Right lobe of liver (tissue), 6 donors: ENCODE data around the gene TBKBP1. TPM values are rescaled to one million over a fixed set of nuclear protein-coding genes. Genes with fewer than 3 reads are reported as not detected.
A peak's percentile ranks its signal among the peaks of the same experiment; 100 is the strongest.

Experiments
- ATAC-seq, 4 donors: fragments of 200-7000 bp; cut with Tn5 transposase; one replicate each; pipeline ENCODE4 v1.9.1; 2020; ENCODE audit warnings: mild to moderate bottlenecking in 4 of 4, moderate library complexity in 4 of 4
- DNase-seq, 3 donors: peaks; one replicate each; pipeline ENCODE4 v3.0.0-alpha.2; 2020
- H3K27ac ChIP-seq, 3 donors: fragments of 200-600 bp; one replicate each; pipeline ENCODE4 v1.8.0; 2022
- H3K27me3 ChIP-seq, 2 donors: fragments of 200-600 bp; one replicate each; pipeline ENCODE4 v1.8.0; 2022
- H3K36me3 ChIP-seq, 4 donors: fragments of 200-600 bp; sonication (generic) in 1 of 4; one replicate each; pipeline versions ENCODE4 v1.5.1 to v1.8.0; 2017 to 2022; ENCODE audit warnings: control low read depth in 1 of 4
- H3K4me1 ChIP-seq, 4 donors: fragments of 200-600 bp; sonication (generic) in 1 of 4; one replicate each; pipeline versions ENCODE4 v1.5.1 to v1.8.0; 2017 to 2022; ENCODE audit warnings: control low read depth in 1 of 4
- H3K4me3 ChIP-seq, 3 donors: fragments of 200-600 bp; one replicate each; pipeline ENCODE4 v1.8.0; 2022
- H3K9me3 ChIP-seq, 4 donors: fragments of 200-600 bp; sonication (generic) in 1 of 4; one replicate each; pipeline versions ENCODE4 v1.5.1 to v1.8.0; 2017 to 2022; ENCODE audit warnings: control low read depth in 1 of 4
- POLR2A ChIP-seq: fragments of 450-650 bp; IDR thresholded peaks from one replicate; pipeline ENCODE4 v1.6.1; 2017; ENCODE audit warnings: antibody characterized with exemption, mild to moderate bottlenecking
- WGBS: methylation state at CpG from one replicate; pipeline ENCODE4 v1.1.6; 2018; ENCODE audit warnings: low coverage, low lambda C conversion rate; ENCODE audit not compliant: insufficient coverage; ENCODE audit errors: missing lambda C conversion rate; 5-methylcytosine and 5-hydroxymethylcytosine counted together
- intact Hi-C, 2 donors: fragments of 100-400 bp; cut with DNase I; formaldehyde crosslinking; loops; one replicate each; pipeline versions ENCODE4 v1.11.2 to v1.14.1; 2022
- total RNA-seq, 6 experiments: library from RNA; depleted of rRNA in 2 of 6; stranded (reverse); fragments of >200 nt in 2 of 6; fragmentation: NEBNext Ultra II Directional in 3 of 6; extraction: Animal tissue kit (Norgen Biotek cat#: 25700) in 3 of 6; gene quantifications; one replicate each; pipeline versions ENCODE4 v1.1.0 to v1.2.4, GENCODE V29; 2016 to 2023
- TF ChIP-seq, protein P1 (sequence below), 4 donors: fragments of 200-600 bp in 3 of 4; fragments of 450-650 bp in 1 of 4; IDR thresholded peaks; one replicate each; pipeline versions ENCODE4 v1.5.1 to v1.8.0; 2016 to 2022; ENCODE audit warnings: antibody characterized with exemption in 4 of 4, mild to moderate bottlenecking in 2 of 4
- donor health status: DM: no; HTN: yes; CAD: no.
- donor health status: DM: no; HTN: no; CAD: no.
- donor health status: DM: no; HTN: no; CAD: no.
- donor health status: DM: no; HTN: yes; CAD: no.
- donor health status: DM: no; HTN: yes; CAD: no.

TBKBP1 gene
- total RNA-seq, 6 experiments from 2014 or later, result 1.2 to 3.2 (median 2.2) TPM

DNA sequence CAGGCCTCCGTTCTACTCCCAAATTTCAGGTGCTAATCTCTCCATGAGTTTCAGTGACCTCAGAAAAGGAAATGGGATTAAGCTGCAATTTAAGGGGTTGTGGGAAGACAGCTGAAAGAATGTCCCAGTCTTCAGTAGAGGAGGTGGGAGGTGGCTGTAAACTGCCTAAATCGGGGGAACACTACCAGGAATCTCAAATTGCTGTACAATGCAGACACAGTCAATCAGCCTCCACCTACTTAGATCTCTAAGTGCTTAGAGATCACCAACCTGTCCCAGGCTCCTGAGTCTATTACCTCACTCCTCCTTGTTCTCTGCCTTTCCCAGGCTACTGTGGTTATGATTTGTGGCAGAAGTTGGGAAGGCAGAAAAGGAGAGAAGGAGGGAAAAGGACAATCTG, 30.7 kb downstream of the TBKBP1 start:
- peaks cover 0 to 20% of the 10 kb centered on the region in 2 donors for H3K27me3 ChIP-seq

DNA sequence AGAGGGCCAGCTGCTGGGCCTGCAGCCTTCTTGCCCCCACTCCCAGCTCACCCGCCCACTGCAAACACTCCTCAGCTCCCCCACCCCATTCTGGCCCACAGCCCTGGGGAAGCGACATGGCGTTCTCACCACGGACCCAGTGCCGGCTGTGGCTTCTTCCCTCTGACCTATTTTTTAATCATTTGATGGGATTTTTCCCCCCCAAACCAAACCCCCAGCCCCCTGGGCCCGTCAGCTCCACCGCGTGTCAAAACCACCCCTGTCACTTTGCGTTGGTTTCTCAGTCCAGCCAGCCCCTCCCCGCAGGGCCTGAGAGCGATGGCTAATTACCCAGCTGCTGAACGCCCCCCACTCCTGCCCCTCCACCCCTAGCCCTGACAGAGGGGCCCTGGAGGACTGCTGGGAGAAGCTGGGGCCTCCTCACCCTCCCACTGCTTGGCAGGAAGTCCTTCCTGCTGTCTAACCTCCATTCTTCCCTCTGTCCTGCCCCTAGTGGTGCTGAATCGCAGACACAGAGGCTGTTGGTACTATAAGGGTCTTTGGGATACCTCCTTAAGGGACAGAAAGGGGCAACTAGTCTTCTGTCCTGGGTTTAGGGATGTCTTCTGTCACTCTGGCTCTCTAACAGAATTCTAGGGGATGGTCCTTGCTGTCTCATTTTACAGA, 31.6 kb downstream of the TBKBP1 start:
- no peaks in the 10 kb centered on the region for H3K9me3 ChIP-seq
- ATAC-seq, result no peak
- no peak for TF ChIP-seq POLR2A
- TF ChIP-seq, protein P1, sequence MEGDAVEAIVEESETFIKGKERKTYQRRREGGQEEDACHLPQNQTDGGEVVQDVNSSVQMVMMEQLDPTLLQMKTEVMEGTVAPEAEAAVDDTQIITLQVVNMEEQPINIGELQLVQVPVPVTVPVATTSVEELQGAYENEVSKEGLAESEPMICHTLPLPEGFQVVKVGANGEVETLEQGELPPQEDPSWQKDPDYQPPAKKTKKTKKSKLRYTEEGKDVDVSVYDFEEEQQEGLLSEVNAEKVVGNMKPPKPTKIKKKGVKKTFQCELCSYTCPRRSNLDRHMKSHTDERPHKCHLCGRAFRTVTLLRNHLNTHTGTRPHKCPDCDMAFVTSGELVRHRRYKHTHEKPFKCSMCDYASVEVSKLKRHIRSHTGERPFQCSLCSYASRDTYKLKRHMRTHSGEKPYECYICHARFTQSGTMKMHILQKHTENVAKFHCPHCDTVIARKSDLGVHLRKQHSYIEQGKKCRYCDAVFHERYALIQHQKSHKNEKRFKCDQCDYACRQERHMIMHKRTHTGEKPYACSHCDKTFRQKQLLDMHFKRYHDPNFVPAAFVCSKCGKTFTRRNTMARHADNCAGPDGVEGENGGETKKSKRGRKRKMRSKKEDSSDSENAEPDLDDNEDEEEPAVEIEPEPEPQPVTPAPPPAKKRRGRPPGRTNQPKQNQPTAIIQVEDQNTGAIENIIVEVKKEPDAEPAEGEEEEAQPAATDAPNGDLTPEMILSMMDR (IDR thresholded peaks at IDR 0.05), result no peak
- intact Hi-C loops, result no loop called here
- no peaks in the 10 kb centered on the region for H3K36me3 ChIP-seq
- WGBS, result 69% methylated on average over 10 of the region's 13 CpGs
- no peaks in the 10 kb centered on the region for H3K4me1 ChIP-seq
- no peak overlapping the region for H3K27ac ChIP-seq
- peaks cover 0 to 16% of the 10 kb centered on the region in 2 donors for H3K27me3 ChIP-seq
- peak in 1 of 3 donors; percentile 29 for DNase-seq
- no peak overlapping the region for H3K4me3 ChIP-seq

More for the DNA sequence above, 30.7 kb downstream of the TBKBP1 start:
- Histone ChIP-seq H3K4me3 (no peak overlapping the region), H3K36me3 (no peaks in the 10 kb centered on the region), H3K9me3 (no peaks in the 10 kb centered on the region), H3K4me1 (no peaks in the 10 kb centered on the region), H3K27ac (no peak overlapping the region)
- DNase-seq, result no peak
- TF ChIP-seq, protein P1 (IDR thresholded peaks at IDR 0.05), result no peak
- no peak for TF ChIP-seq POLR2A
- no peak for ATAC-seq
- WGBS, result 75% methylated on average over 2 of the region's 2 CpGs
- intact Hi-C loops, result no loop called here

DNA sequence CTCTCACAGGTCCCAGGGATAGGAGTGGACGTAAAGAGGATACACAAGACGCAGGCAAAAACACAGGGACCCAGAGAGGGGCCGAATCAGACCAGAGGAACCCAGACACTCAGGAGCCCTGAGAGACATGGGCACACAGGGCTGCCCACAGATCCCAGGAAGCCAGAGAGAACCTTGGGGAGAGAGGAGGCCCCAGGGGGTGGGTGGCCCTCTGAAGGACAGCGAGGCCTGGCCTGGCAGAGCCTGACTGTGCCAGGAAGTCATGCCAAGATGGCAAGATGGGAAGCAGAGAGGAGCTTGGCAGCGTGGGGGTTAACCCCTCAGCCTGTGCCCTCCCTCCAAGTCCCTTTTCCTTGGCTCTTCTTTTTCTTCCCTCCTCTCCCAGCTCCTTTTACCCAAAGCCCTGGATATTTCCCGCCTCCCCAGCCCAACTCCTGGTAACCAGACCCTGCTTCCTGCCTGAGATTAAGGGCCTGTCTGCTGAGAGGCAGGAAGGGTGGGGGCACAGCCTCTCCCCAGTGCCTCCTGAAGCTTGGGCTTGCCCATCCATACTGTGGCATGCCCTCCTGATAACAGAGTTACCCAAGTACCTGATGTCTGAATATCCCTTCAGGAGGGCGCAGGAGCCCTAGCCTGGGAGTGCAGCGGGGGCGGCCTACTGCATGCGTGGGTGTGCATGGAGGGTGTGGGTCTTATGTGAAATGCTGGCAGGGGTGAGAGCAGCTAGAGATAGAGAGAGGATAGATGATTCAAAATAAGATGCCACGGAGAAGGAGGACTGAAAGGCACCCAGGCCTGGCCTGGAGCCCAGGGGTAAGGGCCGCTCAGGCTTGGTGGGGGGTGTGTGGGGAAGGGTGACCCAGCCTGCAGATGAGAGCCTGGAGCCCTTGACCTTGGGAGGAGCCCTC, 33.1 kb downstream of the TBKBP1 start:
- ATAC-seq (peak in 1 of 4 donors; percentile 7), DNase-seq (no peak)
- Histone ChIP-seq H3K27me3 (peaks cover 0 to 6% of the 10 kb centered on the region in 2 donors), H3K9me3 (no peaks in the 10 kb centered on the region), H3K27ac (no peak overlapping the region), H3K4me3 (no peak overlapping the region), H3K4me1 (no peaks in the 10 kb centered on the region), H3K36me3 (no peaks in the 10 kb centered on the region)
- intact Hi-C loops, result no loop called here
- TF ChIP-seq, protein P1 (IDR thresholded peaks at IDR 0.05), result no peak
- no peak for TF ChIP-seq POLR2A
- WGBS, result 82% methylated on average over 9 of the region's 12 CpGs

DNA sequence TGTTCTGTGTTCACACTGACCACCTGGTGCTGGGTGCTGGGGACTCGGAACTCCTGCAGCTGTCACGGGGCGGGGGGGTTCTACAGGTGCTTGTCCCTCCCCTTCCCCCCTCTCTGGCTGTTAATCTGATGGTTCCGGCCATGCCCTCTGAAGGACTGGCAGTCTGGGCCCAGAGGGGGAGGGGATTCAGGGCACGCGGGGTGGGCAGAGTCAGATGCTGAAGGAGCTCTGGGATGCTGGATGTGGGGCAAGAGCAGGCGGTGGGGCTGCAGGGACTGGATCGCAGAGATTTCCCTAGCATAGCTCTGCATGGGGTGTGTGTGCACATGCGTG, 33.7 kb downstream of the TBKBP1 start:
- H3K4me3 ChIP-seq, result no peak overlapping the region
- DNase-seq (no peak), ATAC-seq (no peak)
- TF ChIP-seq, protein P1 (IDR thresholded peaks at IDR 0.05), result no peak
- no peak for TF ChIP-seq POLR2A
- intact Hi-C loops, result no loop called here
- no peaks in the 10 kb centered on the region for H3K36me3 ChIP-seq
- no peak overlapping the region for H3K27ac ChIP-seq
- H3K27me3 ChIP-seq, result peaks cover 0 to 7% of the 10 kb centered on the region in 2 donors
- H3K4me1 ChIP-seq, result no peaks in the 10 kb centered on the region
- H3K9me3 ChIP-seq, result no peaks in the 10 kb centered on the region
- no CpG with 5 or more reads among the region's 9 CpGs for WGBS
